Mammary epithelial cell (primary cell): ENCODE results near the gene CLECL1.

ENCODE experiments used
- CTCF ChIP-seq, 2 donors: IDR thresholded peaks in 1 of 2; conservative IDR thresholded peaks in 1 of 2; 2 replicates each; pipeline ENCODE4 v1.5.1; 2011 to 2012; ENCODE audit warnings: inconsistent platforms in 2 of 2, low read length in 2 of 2, mild to moderate bottlenecking in 2 of 2, control low read depth in 1 of 2, low read depth in 1 of 2; ENCODE audit not compliant: insufficient read depth in 1 of 2; ENCODE audit errors: extremely low read depth in 1 of 2
- EZH2 ChIP-seq: IDR thresholded peaks from 2 replicates; pipeline ENCODE4 v1.6.1; 2012; ENCODE audit warnings: low read length, inconsistent platforms, borderline replicate concordance

DNA sequence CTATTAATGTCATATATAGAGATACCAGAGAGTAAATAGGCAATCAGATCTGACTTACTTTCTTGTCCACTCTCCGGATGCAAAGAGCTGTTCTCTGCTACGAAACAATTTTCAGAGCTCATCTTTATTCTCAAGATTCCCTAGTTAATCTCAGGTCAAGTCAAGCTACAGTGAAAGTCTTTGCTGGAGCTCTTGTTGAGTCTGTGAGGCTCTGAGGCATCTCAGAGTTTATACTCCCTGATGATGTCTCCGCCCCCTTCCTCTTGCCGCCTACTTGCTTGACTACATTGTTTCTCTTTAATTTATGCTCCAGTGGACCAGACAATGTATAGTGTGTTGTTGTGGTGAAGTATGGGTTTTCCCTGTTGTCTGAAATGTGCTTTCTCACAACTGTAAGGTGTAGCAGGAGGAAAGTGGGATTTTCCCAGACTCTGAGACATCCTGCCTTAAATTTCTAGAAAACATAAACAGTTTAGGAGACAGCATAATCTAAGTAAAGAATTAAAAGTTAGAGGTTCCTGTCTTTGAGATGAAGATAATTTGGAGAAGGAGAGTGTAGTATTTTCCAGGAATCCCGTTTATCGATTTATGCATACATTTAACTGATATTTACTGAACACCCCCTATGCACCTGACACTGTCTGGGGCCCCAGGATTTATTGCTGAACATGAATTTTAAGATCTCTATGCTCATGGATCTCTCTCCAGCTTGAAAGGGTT lies 28.0 kb upstream of the CLECL1 start, which contains the start of gene CD69:
- no peak for TF ChIP-seq CTCF (conservative IDR thresholded peaks at IDR 0.05 in 1 of 2, IDR thresholded peaks at IDR 0.05 in 1 of 2; ENCODE audit: extremely low read depth in 1 of 2, insufficient read depth in 1 of 2, low read depth in 1 of 2, low read length in 2 of 2)
- no peak for TF ChIP-seq EZH2
